Immature natural killer cell (primary cell): ENCODE results near the gene KSR1. TPM values are rescaled to one million over a fixed set of nuclear protein-coding genes. Genes with fewer than 3 reads are reported as not detected.

Experiments
- DNase-seq, 3 donors: peaks; one replicate each; pipeline ENCODE4 v3.0.0; 2022; ENCODE audit warnings: mixed read lengths in 1 of 3
- H3K27ac Mint-ChIP-seq, 6 donors: one replicate each; pipeline ENCODE4 v1.8.0; 2020; ENCODE audit warnings: mixed read lengths in 6 of 6, mild to moderate bottlenecking in 5 of 6, inconsistent platforms in 4 of 6, moderate library complexity in 3 of 6
- H3K27me3 Mint-ChIP-seq, 3 donors: one replicate each; pipeline ENCODE4 v1.8.0; 2020 to 2021; ENCODE audit warnings: low read depth in 3 of 3, mild to moderate bottlenecking in 3 of 3, mixed read lengths in 3 of 3, moderate library complexity in 3 of 3, inconsistent platforms in 1 of 3
- H3K36me3 Mint-ChIP-seq, 3 donors: one replicate each; pipeline ENCODE4 v1.8.0; 2020; ENCODE audit warnings: mixed read lengths in 3 of 3, inconsistent platforms in 2 of 3, mild to moderate bottlenecking in 2 of 3
- H3K4me1 Mint-ChIP-seq, 2 donors: one replicate each; pipeline ENCODE4 v1.8.0; 2020; ENCODE audit warnings: inconsistent platforms in 2 of 2, mild to moderate bottlenecking in 2 of 2, mixed read lengths in 2 of 2, moderate library complexity in 1 of 2
- H3K4me3 Mint-ChIP-seq, 5 donors: one replicate each; pipeline ENCODE4 v1.8.0; 2020; ENCODE audit warnings: mild to moderate bottlenecking in 5 of 5, mixed read lengths in 5 of 5, inconsistent platforms in 3 of 5, moderate library complexity in 3 of 5
- H3K9me3 Mint-ChIP-seq, 6 donors: one replicate each; pipeline ENCODE4 v1.8.0; 2020; ENCODE audit warnings: mild to moderate bottlenecking in 6 of 6, mixed read lengths in 6 of 6, inconsistent platforms in 4 of 6, moderate library complexity in 3 of 6
- polyA plus RNA-seq, 3 donors: library from polyadenylated mRNA; unstranded; fragments of 300-500 nt; fragmentation: Illumina TruSeq; gene quantifications; one replicate each; pipeline ENCODE4 v1.2.3, GENCODE V29; 2021

The KSR1 gene
- polyA plus RNA-seq, 3 donors from 2014 or later: 1.8 to 5.6 (median 2.6) TPM

DNA sequence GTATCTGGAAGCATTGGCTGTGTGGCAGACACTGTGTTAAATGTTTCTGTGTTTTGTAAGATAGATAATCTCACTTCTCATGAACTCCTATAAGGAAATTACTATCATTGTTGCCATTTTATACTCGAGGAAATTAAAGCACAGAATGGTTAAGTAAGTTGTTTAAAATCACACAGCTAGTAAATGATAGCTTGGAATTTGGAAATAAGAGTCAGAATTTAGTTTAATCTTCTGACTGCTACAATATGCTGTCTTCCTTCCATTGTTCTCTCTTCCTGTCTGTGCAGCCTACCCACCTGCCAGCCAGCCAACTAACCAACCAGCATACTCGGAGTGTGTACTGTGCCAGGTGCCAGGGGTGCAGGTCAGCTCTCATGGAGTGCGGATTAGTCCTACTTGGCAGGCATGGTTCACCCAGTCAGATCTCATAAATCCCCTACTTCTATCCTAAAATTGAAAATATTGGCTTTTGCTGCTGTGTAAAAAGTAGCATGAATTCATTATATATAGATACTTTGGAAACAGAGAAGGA lies 94.8 kb downstream of the KSR1 start:
- no peak for DNase-seq
- Mint-ChIP-seq H3K9me3 (peaks cover 0 to 1% (median 0%) of the 10 kb centered on the region in 6 donors), H3K36me3 (peaks cover 3 to 20% (median 10%) of the 10 kb centered on the region in 3 donors), H3K27ac (peak overlapping the region in 1 of 6 donors; percentile 70), H3K4me1 (peaks cover 26 to 27% of the 10 kb centered on the region in 2 donors), H3K4me3 (no peak overlapping the region), H3K27me3 (peaks cover 0 to 4% (median 0%) of the 10 kb centered on the region in 3 donors)

DNA sequence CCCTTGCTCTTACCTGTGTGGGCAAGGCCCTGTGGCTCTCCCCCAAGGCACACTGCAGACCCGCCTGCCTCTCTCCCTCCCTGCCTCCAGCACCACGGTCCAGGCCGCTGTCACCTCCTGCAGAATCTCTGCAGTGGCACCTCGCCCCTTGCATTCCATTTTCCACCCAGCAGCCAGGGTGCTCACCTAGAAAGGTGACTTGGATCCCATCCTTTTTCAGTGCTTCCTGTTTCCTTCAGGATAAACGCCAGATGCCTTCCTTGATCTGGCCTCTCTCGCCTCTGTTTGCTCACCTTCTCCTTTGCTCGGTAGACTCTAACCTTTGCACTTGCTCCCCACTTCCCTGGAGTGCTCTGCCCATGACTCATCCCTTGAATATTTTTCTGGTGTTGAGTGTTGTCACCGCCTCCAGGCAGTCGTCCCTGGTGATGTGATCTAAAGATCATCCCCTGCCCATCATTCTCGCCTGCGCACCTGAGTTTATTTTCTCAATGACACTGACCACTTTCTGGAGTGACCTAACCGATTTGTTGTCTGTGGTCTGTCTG lies 95.5 kb downstream of the KSR1 start:
- H3K4me3 Mint-ChIP-seq: no peak overlapping the region

DNA sequence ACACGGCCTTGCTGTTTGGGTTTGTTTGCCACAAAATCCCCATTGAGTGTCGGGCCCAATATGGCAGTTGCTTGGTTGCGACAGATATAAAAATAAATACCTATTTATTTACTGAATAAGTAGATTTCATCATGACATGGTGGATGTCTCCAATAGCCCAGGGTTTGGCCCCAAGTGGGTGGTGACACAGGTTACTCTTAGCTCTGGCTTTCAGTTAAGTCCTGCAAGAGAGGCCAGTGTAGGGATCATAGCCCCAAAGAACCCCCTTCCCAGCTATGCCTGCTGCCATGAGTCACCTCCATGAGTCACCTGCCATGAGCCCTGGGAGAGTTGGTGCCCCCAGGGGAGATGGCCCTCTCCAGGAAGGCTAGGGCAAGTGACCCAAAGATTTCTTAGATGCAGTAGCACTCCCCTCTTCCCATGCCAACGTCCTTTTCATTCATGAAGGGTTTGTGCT lies 96.1 kb downstream of the KSR1 start:
- Mint-ChIP-seq H3K27me3 (peaks cover 0 to 4% (median 0%) of the 10 kb centered on the region in 3 donors), H3K4me1 (peaks cover 14 to 15% of the 10 kb centered on the region in 2 donors), H3K4me3 (no peak overlapping the region), H3K27ac (no peak overlapping the region), H3K9me3 (peaks cover 0 to 1% (median 0%) of the 10 kb centered on the region in 6 donors), H3K36me3 (peaks cover 3 to 20% (median 10%) of the 10 kb centered on the region in 3 donors)
- no peak for DNase-seq

More for the DNA sequence above, 95.5 kb downstream of the KSR1 start:
- Mint-ChIP-seq H3K36me3 (peaks cover 3 to 20% (median 10%) of the 10 kb centered on the region in 3 donors), H3K27me3 (peaks cover 0 to 4% (median 0%) of the 10 kb centered on the region in 3 donors), H3K9me3 (peaks cover 0 to 1% (median 0%) of the 10 kb centered on the region in 6 donors), H3K27ac (peak overlapping the region in 2 of 6 donors; percentile 30 to 46), H3K4me1 (peaks cover 19 to 20% of the 10 kb centered on the region in 2 donors)
- no peak for DNase-seq

DNA sequence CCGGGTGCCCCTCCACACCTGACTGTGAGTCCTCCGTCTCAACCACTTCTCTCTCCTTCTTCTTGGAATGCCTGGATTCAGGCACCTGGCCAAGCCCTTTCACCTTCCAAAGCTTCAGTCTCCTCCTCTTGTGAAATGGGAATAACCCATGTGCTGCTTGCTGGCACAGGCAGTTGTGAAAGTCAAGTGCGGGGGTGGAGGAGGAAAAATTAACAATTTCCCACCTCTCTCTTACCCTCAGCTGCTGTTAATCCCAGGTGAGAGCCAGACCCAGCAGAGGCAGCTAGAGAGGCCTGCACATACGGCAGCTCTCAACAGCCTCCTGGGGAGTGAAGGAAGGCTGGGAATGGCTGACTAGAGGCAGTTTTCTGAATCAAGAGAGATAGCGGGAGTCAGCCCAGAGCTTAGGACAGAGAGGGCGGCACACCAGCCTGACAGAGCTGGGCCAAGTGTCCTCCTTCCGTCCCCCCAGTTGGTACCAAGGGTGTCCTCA lies 96.8 kb downstream of the KSR1 start:
- Mint-ChIP-seq H3K27ac (peak overlapping the region in 1 of 6 donors; percentile 82), H3K4me3 (no peak overlapping the region), H3K4me1 (peaks cover 13 to 15% of the 10 kb centered on the region in 2 donors), H3K27me3 (peaks cover 0 to 4% (median 0%) of the 10 kb centered on the region in 3 donors), H3K9me3 (peaks cover 0 to 1% (median 0%) of the 10 kb centered on the region in 6 donors), H3K36me3 (peaks cover 7 to 23% (median 10%) of the 10 kb centered on the region in 3 donors)
- no peak for DNase-seq

DNA sequence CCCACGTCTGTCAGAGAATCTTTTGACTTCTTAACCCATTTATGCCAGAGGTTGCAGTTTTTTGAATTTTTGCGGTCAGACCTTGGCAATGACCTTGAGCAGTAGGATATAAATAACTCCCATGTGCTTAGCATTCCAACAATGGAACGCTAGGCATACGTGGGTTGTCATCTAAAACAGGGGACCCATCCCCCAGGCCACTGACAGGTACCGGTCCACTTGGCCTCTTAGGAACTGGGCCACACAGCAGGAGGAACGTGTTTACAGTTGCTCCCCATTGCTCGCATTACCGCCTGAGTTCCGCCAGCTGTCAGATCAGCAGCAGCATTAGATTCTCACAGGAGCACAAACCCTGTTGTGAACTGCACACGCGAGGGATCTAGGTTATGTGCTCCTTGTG lies 97.9 kb downstream of the KSR1 start:
- Mint-ChIP-seq H3K4me1 (peaks cover 13 to 15% of the 10 kb centered on the region in 2 donors), H3K27me3 (peaks cover 0 to 4% (median 0%) of the 10 kb centered on the region in 3 donors), H3K4me3 (no peak overlapping the region), H3K36me3 (peaks cover 10 to 23% (median 15%) of the 10 kb centered on the region in 3 donors), H3K27ac (peak overlapping the region in 1 of 6 donors; percentile 16), H3K9me3 (peaks cover 0 to 1% (median 0%) of the 10 kb centered on the region in 6 donors)
- DNase-seq: no peak

DNA sequence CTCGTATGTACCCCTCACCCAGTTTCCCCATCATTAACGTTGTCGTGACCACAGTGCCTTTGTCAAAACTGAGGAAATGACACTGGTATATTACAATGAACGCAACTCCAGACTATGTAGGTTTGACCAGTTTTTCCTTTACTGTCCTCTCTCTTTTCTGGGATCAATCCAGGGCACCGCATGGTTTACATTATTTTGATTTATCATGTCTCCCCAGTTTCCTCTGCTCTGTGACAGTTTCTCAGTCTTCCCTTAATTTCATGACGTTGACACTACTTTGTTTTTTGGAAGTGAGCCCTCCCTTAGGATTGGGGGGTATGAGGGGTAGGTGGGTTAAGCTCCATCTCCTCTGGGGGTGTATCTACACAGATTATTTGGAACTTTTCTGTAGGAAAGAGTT lies 98.7 kb downstream of the KSR1 start:
- Mint-ChIP-seq H3K36me3 (peaks cover 16 to 23% (median 20%) of the 10 kb centered on the region in 3 donors), H3K27ac (peak overlapping the region in 3 of 6 donors; percentile 24 to 68 (median 50)), H3K4me3 (no peak overlapping the region), H3K27me3 (peaks cover 0 to 2% (median 0%) of the 10 kb centered on the region in 3 donors), H3K9me3 (peaks cover 0 to 1% (median 0%) of the 10 kb centered on the region in 6 donors), H3K4me1 (peaks cover 13 to 15% of the 10 kb centered on the region in 2 donors)
- no peak for DNase-seq

DNA sequence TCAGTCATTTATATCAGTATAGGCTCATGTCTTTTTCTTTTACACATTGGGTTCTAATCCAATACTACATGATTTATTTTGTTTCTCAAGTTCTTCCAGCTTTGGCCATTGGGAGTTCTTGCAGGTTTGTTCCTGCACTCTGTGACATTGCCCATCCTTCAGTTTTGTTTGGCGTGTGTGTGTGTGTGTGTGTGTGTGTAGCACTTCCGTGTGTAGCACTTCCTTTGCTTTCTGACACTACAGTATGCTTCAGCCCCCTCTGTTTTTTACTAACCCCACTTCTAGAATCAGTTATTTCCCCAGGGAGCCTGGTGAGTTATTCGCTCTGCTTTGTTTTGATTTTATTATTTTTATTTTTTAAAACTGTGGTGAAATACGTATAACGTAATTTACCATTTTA lies 99.1 kb downstream of the KSR1 start:
- DNase-seq: peak in 1 of 3 donors; percentile 23
- peak overlapping the region; percentile 15 to 68 (median 51) for H3K27ac Mint-ChIP-seq
- peaks cover 0 to 2% (median 0%) of the 10 kb centered on the region in 3 donors for H3K27me3 Mint-ChIP-seq
- no peak overlapping the region for H3K4me3 Mint-ChIP-seq
- peaks cover 0 to 1% (median 0%) of the 10 kb centered on the region in 6 donors for H3K9me3 Mint-ChIP-seq
- peaks cover 13 to 15% of the 10 kb centered on the region in 2 donors for H3K4me1 Mint-ChIP-seq
- H3K36me3 Mint-ChIP-seq: peaks cover 16 to 23% (median 20%) of the 10 kb centered on the region in 3 donors

DNA sequence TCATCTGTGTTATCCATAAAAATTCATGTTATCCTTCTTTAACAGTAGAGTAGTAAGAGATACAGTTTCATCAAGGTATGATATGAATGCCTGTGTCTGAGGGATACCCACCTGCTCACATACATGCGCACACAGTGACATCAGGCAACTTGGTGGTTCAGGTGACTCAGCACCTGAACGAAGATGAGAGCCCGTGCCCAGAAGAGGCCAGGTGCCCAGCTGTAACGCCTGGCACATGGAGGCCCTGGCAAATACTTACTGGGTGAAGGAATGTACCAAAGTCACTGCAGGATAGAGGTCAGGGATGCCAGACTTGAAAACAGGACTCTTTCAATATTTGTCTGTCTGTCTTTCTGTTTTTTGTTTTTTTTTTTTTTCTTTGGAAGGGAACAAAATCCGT lies 102.1 kb downstream of the KSR1 start:
- Mint-ChIP-seq H3K4me1 (peaks cover 15 to 16% of the 10 kb centered on the region in 2 donors), H3K27me3 (peaks cover 0 to 2% (median 0%) of the 10 kb centered on the region in 3 donors), H3K27ac (no peak overlapping the region), H3K36me3 (peaks cover 12 to 17% (median 13%) of the 10 kb centered on the region in 3 donors), H3K9me3 (no peaks in the 10 kb centered on the region), H3K4me3 (no peak overlapping the region)
- no peak for DNase-seq

DNA sequence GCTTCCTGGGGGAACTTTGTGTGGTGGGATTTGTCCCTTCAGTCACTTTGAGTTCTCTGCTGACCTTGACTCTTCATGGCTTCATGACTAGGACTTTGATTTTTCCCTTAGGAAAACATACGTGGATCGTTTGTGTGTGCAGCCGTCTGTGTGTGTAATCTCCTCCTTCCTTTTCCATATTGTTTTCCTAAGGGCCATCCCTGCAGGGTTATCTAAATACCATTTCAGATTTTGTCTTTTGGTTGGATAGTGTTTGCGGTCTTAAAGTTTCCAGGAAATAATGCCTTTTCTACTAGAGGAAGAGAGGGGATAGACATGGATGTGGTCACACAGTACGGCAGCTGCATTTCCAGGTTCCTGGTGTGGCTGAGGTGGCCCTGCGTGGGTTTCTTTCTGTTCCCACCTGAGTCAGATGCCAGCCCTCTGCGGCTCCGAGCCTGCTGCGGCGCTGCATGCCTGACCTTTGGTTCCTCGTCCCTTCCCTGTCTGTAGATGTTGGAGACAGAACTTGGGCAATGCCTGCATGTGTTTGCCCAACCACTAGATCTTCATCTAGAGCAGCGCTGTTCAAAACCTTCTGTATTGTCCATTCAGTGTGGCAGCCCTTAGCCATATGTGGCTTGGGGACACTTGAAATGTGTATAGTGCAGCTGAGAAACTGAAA lies 102.7 kb downstream of the KSR1 start:
- H3K4me3 Mint-ChIP-seq: no peak overlapping the region
- peak overlapping the region in 1 of 6 donors; percentile 9 for H3K27ac Mint-ChIP-seq

DNA sequence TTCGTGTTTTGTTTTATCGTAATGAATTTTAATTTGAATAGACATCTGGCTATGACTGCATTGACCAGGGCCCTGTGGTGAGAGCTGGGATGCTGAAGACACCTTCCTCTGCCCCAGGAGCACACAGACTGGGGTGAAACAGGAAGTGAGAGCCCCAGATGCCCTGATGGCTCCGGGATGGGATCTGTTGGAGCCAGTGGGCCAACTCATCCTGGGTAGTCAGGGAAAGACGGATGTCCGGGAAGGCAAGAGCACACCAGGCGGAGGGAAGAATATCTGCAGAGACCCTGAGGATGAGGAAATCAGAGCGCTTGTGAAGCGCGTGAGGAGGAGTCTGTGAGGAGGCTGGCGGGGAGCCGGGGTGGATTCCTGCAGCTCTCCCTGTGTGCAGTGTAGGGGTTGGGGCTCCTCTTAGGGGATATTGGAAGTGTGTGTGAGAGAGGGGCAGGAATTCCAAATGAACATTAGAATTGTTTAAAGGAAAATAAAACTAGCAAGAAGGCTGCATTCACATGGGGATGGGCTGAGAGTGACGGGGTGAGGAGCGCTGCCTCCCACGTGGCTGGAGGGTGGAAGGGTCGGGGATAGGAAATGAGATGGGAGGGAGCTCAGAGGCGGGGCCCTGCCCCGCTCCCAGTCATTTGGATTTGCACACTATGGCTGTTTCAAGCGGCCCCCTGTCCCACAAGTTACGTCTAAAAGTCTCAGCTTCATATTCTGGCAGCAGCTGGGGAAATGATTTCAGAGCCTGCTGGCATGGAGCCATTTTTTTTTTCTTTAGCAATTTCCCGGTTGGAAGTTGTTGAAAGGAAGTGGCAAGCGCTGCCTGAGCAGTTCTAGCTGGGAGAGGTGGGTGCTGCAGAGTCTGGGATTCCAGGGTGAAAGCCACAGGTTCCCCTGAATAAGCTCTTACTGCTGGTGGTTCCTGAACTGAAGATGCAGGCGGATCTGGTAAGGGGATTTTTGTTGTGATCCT lies 103.5 kb downstream of the KSR1 start:
- Mint-ChIP-seq H3K27ac (peak overlapping the region in 3 of 6 donors; percentile 9 to 73 (median 19)), H3K27me3 (peaks cover 0 to 2% (median 0%) of the 10 kb centered on the region in 3 donors), H3K9me3 (no peaks in the 10 kb centered on the region), H3K4me1 (peaks cover 24 to 30% of the 10 kb centered on the region in 2 donors), H3K36me3 (peaks cover 8 to 17% (median 13%) of the 10 kb centered on the region in 3 donors), H3K4me3 (no peak overlapping the region)
- DNase-seq: no peak

More for the DNA sequence above, 102.7 kb downstream of the KSR1 start:
- Mint-ChIP-seq H3K36me3 (peaks cover 10 to 17% (median 13%) of the 10 kb centered on the region in 3 donors), H3K27me3 (peaks cover 0 to 2% (median 0%) of the 10 kb centered on the region in 3 donors), H3K4me1 (peaks cover 20 to 22% of the 10 kb centered on the region in 2 donors), H3K9me3 (no peaks in the 10 kb centered on the region)
- no peak for DNase-seq

DNA sequence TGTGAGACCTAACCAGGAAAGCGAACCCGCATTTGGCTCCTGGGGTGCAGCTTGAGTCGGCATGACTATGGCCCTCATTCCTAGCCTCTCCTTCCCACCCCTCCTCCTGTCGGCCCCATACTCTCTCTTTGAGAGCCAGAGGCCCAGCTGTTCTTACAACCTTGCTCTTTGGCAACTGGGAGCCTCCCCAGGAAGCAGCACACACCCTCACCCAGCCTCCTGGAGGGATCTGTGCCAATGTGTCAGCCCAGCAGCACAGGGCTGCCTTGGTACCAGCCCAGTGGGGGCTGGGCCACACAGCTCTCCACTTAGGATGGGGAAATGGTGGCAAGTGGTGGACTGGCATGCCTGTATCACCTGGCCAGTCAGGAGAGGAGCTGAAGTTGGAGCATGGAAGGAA lies 104.4 kb downstream of the KSR1 start:
- no peak for DNase-seq
- no peaks in the 10 kb centered on the region for H3K27me3 Mint-ChIP-seq
- H3K36me3 Mint-ChIP-seq: peaks cover 4 to 13% (median 13%) of the 10 kb centered on the region in 3 donors
- no peak overlapping the region for H3K4me3 Mint-ChIP-seq
- peaks cover 21 to 30% of the 10 kb centered on the region in 2 donors for H3K4me1 Mint-ChIP-seq
- H3K9me3 Mint-ChIP-seq: no peaks in the 10 kb centered on the region
- H3K27ac Mint-ChIP-seq: peak overlapping the region in 1 of 6 donors; percentile 45

DNA sequence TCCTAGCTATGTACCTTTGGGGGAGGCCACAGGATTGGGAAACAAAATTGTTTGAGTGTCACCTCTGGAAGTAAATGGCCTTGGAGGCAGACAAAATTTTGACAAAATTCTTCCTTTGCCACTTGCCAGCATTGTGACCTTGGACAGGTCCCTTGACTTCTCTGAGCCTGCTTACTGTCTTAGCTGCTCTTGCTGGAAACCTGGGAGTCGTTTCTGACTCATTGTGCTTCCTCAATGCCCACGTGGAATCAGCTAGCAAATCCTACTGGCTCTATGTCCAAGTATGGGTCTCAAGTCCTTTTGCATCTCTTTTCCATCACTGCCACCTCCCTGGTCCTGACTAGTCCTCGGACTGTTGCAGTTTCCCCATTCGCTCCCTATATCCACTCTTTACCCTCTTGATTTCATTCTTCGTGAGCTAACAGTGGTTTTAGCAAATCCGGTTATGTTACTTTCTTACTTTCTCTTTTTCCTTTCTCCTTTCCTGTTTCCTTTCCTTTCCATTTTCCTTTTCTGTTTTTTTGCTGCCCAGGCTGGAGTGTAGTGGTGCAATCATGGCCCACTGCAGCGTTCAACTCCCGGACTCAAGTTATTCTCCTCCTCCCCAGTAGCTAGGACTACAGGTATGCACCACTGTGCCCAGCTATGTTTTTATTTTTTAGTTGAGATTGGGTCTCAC lies 106.7 kb downstream of the KSR1 start:
- H3K4me3 Mint-ChIP-seq: no peak overlapping the region
- H3K4me1 Mint-ChIP-seq: peaks cover 29 to 30% of the 10 kb centered on the region in 2 donors
- H3K27me3 Mint-ChIP-seq: no peaks in the 10 kb centered on the region
- DNase-seq: no peak
- H3K36me3 Mint-ChIP-seq: peaks cover under 1 to 13% (median 11%) of the 10 kb centered on the region in 3 donors
- peak overlapping the region in 5 of 6 donors; percentile 28 to 90 (median 83) for H3K27ac Mint-ChIP-seq
- no peaks in the 10 kb centered on the region for H3K9me3 Mint-ChIP-seq
